HG03025 (cell line): ENCODE results near the gene DNAH3.
"Not testable (repeated sequence)": the region's sequence is repeated elsewhere in the genome, so short reads cannot be mapped to it uniquely, and the experiment has no call there.

Source experiments
- ATAC-seq: cut with Tn5 transposase; IDR thresholded peaks from one replicate; pipeline ENCODE4 v1.9.1; 2021; ENCODE audit warnings: mild to moderate bottlenecking, moderate library complexity; ENCODE audit not compliant: unreplicated experiment, low FRiP score

DNAH3 gene

DNA sequence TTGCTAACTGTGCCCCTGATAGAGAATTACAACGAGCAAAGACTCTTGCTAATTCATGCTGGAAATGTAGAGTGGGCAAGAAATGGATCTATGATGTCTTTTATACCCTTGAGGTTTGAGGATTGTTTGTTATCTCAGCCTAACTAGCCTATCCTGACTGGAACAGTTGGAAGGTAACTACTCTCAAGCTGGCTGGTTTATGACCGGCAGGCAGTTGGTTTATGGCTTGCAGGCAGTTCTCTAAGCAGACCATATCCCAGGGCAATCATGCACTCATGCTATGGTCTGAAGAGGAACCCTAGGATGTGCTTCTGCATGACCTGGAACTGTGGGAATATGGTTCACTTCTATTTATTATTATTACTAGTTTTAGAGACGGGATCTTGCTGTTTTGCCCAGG is 201.0 kb downstream of the DNAH3 start:
- ATAC-seq, result no peak

- ATAC-seq, result no peak
Observed at GRCh38 chr16:20948444-20948843, 202.2 kb downstream of the DNAH3 start.

- no peak for ATAC-seq
Observed at GRCh38 chr16:20946015-20946629, 204.5 kb downstream of the DNAH3 start.

GRCh38 chr16:20945575-20945875 is 205.1 kb downstream of the DNAH3 start:
- ATAC-seq, result not testable (repeated sequence)

- no peak for ATAC-seq
Observed at GRCh38 chr16:20944861-20945574, 205.6 kb downstream of the DNAH3 start.

- ATAC-seq, result no peak
Observed at GRCh38 chr16:20942256-20942655, 208.4 kb downstream of the DNAH3 start.

DNA sequence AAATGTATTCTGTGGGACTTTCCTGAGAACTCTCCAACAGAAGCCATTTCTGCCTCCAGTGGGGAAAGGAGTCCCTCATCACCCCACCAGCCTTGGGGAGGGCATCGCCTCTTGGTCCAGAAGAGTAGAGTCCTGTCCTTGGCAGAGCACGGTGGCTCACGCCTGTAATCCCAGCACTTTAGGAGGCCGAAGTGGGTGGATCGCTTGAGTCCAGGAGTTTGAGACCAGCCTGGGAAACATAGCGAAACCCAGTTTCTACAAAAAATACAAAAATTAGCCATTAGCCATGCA is 209.1 kb downstream of the DNAH3 start:
- no peak for ATAC-seq

DNA sequence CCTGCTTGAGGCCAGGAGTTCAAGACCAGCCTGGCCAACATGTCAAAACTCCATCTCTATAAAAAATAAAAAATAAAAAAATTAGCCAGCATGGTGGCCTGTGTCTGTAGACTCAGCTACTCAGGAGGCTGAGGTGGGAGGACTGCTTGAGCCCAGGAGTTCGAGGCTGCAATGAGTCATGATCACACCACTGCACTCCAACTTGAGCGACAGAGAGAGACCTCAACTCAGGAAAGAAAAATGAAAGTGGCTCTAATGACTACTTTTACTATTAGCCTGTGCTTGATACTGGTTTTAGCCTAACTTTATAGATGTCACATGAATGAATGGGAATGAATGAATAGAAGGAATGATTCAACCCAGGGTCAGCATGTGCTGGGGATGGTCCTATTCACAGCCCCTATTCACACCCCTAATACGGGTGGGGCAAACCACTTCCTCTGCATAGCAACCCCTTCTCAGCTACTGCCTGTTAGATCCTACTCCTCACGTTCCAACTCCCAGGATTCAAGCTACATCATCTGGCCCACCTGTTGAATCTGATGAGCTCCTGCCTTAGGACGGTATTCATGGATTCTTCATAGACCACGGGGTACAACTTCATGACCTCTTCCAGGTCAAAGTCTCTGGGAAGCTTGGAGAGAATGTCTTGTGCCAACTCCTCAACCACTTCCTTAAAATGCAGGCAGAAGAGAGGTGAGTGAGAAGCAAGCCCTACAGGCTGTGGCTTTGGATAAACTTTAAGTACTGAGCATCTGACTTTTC is 209.6 kb downstream of the DNAH3 start:
- ATAC-seq, result no peak

DNA sequence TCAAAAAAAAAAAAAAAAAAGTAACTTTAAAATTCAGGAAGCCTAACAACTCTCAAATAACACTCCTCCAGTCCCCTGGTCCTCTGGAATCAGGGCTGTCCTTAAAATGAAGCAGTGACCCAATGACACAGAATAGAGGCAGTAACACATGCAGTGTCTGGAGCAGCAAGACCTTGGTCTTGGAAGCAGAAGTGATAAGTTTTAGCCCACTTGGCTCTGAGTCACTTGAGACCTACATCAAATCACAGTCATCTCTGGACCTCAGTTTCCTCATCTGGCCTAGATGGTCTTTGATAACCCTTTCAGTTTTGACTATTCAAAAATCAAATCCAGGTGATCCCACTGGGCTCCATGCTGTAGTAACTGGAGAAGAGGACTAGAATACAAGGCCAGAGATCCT is 211.0 kb downstream of the DNAH3 start:
- ATAC-seq, result no peak

DNA sequence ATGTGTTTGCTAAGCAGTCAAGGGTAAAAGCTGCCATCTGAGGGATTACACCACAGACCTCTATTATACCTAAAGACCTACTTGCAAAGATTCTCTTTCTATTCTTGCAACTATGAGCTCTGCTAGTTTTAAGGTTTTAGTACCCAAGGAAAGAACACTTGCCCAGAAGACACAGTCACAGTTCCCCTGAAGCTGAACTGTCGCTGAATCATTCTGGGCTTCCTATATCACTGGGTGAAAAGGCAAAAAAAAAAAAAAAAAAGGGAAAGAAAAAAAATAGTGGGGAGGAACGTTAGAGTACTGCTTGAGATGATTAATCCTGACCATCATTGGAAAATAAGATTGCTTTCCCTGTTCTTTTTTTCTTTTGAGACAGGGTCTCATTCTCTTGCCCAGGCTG is 212.2 kb downstream of the DNAH3 start:
- ATAC-seq, result no peak

DNA sequence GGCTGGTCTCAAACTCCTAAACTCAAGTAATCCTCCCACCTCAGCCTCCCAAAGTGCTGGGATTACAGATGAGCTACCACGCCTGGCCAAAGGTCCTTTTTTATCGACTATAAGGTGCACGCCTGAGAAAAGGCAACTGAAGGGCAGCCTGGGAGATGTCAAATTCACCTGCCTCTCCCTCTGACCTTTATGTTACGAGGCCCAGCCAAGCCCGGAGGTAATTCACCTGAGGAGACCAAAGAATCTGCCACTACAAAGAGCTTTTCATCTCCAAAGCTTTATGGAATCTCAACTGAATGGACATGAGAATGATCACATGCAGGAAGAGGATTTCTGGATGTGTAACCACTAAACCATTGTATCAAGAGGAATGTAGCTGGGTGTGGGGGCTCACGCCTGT is 212.9 kb downstream of the DNAH3 start:
- no peak for ATAC-seq

- ATAC-seq, result no peak
Observed at GRCh38 chr16:20933589-20933988, 217.1 kb downstream of the DNAH3 start.

DNA sequence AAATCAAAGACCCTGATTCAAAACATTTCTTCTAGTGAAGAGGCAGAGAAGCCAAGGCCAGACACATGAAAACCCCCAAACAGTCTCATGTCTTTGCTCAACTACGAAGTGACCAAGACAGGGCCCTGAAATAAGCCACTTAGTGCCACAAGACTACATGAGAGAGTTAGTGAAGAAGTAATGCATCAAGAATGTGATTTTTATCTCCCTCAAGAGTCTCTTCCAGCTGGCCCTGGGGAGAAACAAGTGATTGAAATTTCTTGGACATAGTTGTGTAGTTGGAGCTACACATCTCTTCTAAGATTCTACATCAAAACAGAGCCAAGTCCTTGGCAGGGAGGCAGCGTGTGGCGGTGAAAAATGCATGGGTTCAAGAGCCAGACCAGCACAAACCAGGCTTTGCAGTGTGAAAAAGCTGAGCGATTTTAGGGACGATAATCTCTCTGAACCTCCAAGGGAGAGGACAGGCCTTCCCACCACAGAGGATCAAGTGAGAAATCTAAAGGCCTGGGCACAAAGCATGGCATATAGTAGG is 219.5 kb downstream of the DNAH3 start:
- ATAC-seq, result no peak

GRCh38 chr16:20930365-20930690 is 220.3 kb downstream of the DNAH3 start:
- no peak for ATAC-seq

GRCh38 chr16:20929676-20930364 is 220.8 kb downstream of the DNAH3 start:
- ATAC-seq, result not testable (repeated sequence)

GRCh38 chr16:20928774-20929411 is 221.8 kb downstream of the DNAH3 start:
- no peak for ATAC-seq

DNA sequence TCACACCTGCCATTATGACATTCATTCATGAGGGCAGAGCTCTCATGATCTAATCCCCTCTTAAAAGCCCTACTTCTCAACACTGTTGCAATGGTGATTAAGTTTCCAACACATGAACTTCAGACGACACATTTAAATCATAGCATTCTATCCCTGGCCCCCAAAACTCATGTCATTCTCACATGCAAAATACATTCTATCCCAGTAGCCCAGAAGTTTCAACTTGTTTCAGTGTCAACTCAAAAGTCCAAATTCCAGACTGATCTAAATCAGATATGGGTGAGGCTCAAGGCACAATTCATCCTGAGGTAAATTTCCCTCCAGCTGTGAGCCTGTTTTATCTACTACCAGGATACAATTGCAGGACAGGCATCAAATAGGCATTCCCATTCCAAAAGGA is 224.9 kb downstream of the DNAH3 start:
- no peak for ATAC-seq

GRCh38 chr16:20923876-20924275 is 226.8 kb downstream of the DNAH3 start:
- no peak for ATAC-seq

DNA sequence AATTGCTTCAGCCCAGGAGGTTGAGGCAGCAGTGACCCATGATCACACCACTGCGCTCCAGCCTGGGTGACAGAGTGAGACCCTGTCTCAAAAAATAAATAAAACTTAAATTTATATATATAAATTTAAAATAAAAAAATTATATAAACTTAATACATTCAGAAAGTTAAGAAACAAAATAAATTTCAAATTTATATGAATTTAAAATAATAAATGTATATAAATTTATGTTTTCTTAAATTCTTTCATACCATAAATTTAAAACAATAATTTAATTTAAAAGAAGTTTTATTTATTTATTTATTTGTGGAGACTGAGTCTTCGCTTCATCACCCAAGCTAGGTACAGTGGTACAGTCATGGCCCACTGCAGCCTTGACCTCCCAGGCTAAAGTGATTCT is 229.8 kb downstream of the DNAH3 start:
- ATAC-seq, result no peak

- ATAC-seq, result no peak
Observed at GRCh38 chr16:20920091-20920490, 230.6 kb downstream of the DNAH3 start.
